NOMO-1 (cell line): ENCODE data around the gene PPP2R1B.
A peak's percentile ranks its signal among the peaks of the same experiment; 100 is the strongest.

Source experiments
- DNase-seq, 2 experiments: peaks; one replicate each; lab custom pipeline; 2025; ENCODE audit not compliant: unreplicated experiment in 2 of 2; lab: John Stamatoyannopoulos, UW

The PPP2R1B gene

GRCh38 chr11:111765984-111766833 is at the start of gene PPP2R1B:
Gene PPP2R1B (minus strand): TSS chr11:111766389. CDS start chr11:111766361, 28 bp downstream.
- peak; percentile 76 for DNase-seq

- DNase-seq: no peak
Observed at GRCh38 chr11:111815489-111815888, 49.3 kb upstream of the PPP2R1B start.

GRCh38 chr11:111814557-111815320 is 48.5 kb upstream of the PPP2R1B start:
- DNase-seq: no peak

GRCh38 chr11:111814106-111814505 is 47.9 kb upstream of the PPP2R1B start:
- no peak for DNase-seq

- DNase-seq: no peak
Observed at GRCh38 chr11:111812211-111812610, 46.0 kb upstream of the PPP2R1B start.

- no peak for DNase-seq
Observed at GRCh38 chr11:111811445-111811844, 45.3 kb upstream of the PPP2R1B start.

GRCh38 chr11:111808834-111809233 is 42.6 kb upstream of the PPP2R1B start:
- DNase-seq: no peak

GRCh38 chr11:111808063-111808588 is 41.9 kb upstream of the PPP2R1B start:
- DNase-seq: no peak

GRCh38 chr11:111807076-111807475 is 40.9 kb upstream of the PPP2R1B start:
- DNase-seq: no peak

- no peak for DNase-seq
Observed at GRCh38 chr11:111801135-111801534, 34.9 kb upstream of the PPP2R1B start.

- no peak for DNase-seq
Observed at GRCh38 chr11:111798279-111798678, 32.1 kb upstream of the PPP2R1B start.

GRCh38 chr11:111797145-111797581 is 31.0 kb upstream of the PPP2R1B start:
- peak; percentile 33 to 81 for DNase-seq

- peak in 1 of 2 experiments; percentile 34 for DNase-seq
Observed at GRCh38 chr11:111796696-111797095, 30.5 kb upstream of the PPP2R1B start.

GRCh38 chr11:111795334-111795985 is 29.3 kb upstream of the PPP2R1B start:
- no peak for DNase-seq

GRCh38 chr11:111793863-111794262 is 27.7 kb upstream of the PPP2R1B start:
- DNase-seq: no peak

GRCh38 chr11:111792955-111793500 is 26.8 kb upstream of the PPP2R1B start:
- no peak for DNase-seq

- DNase-seq: no peak
Observed at GRCh38 chr11:111792314-111792713, 26.1 kb upstream of the PPP2R1B start.

- no peak for DNase-seq
Observed at GRCh38 chr11:111788464-111788863, 22.3 kb upstream of the PPP2R1B start.

GRCh38 chr11:111788051-111788450 is 21.9 kb upstream of the PPP2R1B start:
- peak; percentile 3 to 44 for DNase-seq

GRCh38 chr11:111785886-111786412 is 19.8 kb upstream of the PPP2R1B start:
- no peak for DNase-seq
